ENCODE data around the gene KDM8.

KDM8 gene

DNA sequence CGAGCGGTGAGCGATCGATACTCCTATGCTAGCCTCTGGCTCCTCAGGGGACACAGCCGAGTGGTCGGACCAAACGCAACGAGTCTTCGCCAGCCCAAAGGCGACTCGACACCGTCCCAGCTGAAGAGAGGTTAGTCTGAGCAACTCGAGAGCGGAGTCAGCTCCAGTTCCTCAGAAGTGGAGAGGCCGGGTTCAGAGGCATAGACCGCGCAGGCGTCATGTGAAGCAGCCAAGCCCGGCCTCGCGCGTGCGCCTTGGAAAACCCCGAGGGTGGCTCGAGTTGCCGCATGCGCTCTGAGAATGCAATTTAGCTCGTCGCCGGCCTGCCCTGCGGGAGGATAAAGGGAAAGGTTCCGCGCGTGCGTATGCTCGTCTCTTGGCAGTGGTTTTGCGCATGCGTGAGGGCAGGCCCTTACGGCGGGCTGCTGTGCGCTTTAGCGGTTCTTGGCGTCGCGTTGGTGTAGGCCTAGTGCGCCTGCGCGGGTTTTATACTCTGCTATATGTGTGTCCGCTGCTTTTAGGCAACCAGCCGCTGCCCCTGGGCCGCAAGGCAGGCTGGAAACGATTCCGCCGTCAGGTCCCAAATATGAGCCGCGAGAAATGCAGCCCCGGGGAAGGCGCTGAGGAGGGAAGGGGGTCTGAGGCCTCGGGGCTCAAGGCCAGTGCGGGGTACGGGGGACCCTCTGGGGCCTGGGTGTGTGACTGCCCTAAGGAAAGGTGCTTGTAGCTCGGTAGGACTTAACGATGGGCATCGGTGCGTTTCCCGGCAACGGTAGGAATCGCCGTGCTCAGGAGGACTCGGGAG, at the start of gene KDM8:
Gene KDM8 (plus strand): TSS at position 20 of the 805 bp plus-strand sequence. CDS start 6,598 bp downstream, outside the sequence.
- peak; percentile 99 for DNase-seq (ENCODE audit: low spot score)

- peak; percentile 8 for DNase-seq (ENCODE audit: low spot score)
These were observed 48.4 kb upstream of the KDM8 start for GRCh38 chr16:27154705-27155521.

DNA sequence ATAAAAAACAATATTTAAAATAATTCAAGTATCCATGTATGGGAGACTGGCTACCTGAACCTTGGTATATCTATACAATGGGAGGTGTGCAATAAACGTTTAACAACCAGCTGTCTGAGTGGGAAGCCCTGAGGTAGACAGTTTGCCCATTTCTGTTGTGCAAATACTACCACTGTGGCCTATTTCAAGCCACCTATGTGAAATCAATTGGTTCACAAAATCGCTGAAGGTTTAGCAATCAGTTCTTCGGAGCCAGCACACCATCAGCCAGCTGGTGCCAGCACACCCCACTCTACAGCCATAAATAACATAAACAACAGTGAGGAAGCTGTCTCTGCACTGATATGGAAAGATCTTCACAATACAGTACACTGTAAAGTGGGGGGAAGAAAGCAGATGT, 46.7 kb upstream of the KDM8 start:
- no peak for DNase-seq (ENCODE audit: low spot score)

GRCh38 chr16:27161398-27161797, 41.9 kb upstream of the KDM8 start:
- DNase-seq (ENCODE audit: low spot score): no peak

GRCh38 chr16:27164352-27164751, 39.0 kb upstream of the KDM8 start:
- no peak for DNase-seq (ENCODE audit: low spot score)

DNA sequence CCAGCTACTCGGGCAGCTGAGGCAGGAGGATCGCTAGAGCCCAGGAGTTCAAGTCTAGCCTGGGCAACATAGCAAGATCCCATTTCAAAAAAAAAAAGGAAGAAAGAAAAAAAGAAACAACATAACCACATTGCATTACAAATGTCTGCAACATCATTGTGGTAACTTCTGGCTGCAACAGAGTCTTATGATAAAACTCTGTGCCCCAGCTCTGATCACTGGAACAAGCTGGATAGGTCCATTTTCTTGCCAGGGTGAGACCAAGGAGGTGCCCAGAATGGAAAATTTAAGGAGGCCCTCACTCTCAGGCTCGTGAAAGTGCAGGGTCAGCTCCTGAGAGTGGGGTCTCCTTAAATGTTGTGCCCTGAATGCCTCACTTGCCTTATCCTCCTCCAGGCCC, 37.8 kb upstream of the KDM8 start:
- no peak for DNase-seq (ENCODE audit: low spot score)

DNA sequence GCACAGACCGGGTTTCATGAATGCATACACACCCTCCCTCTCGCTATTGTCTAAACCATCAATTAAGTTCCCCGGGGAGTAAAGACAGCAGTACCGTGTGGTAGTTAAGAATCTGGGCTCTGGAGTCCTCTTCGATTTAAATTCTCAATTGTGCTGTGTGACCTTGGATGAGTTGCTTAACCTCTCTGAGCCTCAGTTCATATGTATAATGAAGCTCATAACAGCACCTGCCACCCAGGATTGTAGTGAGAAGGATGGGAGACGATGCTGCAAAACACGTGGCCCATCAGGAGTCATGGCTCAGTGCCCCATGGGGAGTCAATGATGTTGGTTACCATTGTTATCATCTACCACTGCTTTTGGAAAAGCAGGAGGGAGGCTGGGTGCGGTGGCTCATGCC, 34.5 kb upstream of the KDM8 start:
- no peak for DNase-seq (ENCODE audit: low spot score)

DNA sequence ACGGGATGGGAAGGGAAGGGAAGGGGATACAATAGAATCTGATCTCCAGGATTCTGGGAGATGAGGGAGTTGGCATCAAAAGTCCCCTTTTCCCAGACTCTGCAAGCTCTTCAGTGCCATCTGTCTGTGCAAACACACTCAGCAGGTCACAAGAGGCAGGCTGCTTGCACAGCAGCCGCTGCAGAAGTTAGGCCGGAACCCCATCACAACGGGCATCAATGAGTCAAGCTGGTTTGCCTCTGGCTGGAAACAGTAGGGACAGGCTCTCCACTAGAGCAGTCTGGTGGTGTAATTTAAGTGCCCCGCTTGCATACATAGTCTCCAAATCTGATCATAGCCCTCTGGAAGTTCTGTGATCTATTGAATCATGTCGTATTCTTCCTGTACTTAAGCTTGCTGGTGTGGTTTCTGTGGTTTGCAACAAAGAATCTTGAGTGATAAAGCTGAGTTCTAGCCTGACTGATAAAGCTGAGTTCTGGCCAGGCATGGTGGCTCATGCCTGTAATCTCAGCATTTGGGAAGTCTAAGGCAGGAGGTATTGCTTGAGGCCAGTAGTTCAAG, 33.7 kb upstream of the KDM8 start:
- no peak for DNase-seq (ENCODE audit: low spot score)

DNA sequence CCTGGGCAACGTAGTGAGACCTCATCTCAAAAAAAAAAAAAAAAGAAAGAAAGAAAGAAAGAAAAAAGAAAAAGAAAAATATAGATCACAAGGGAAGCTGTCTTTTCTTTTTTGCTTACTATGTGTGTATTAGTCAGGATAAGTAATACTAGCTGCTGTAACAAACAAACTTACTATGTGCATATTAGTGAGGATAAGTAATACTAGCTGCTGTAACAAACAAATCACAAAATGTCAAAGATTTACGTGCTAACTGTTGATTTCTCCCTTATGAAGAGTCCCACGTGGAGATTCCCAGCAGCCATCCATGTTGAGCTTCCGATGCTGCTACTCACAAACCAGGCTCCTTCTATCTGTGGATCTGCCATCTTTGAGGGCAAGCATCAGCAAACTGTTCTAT, 31.7 kb upstream of the KDM8 start:
- DNase-seq (ENCODE audit: low spot score): no peak

DNA sequence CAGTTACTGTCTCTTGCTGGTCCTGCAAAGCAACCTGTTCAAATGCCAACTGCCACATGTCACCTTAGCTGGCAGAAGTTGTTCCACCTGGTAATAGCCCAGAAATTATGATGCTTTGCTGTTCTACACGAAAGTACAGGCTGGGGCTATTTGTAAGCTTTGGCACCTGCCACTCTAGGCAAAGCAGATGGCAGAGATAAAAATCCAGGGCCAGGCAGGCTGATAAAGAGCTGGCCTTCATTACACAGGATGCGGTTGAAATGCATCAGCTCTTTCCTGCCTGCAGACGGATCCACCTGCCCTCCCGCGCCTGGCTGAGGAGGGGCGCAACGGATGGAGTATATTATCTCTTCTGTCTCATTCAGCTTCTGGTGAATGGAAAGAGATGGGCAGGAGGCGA, 29.3 kb upstream of the KDM8 start:
- DNase-seq (ENCODE audit: low spot score): no peak

DNA sequence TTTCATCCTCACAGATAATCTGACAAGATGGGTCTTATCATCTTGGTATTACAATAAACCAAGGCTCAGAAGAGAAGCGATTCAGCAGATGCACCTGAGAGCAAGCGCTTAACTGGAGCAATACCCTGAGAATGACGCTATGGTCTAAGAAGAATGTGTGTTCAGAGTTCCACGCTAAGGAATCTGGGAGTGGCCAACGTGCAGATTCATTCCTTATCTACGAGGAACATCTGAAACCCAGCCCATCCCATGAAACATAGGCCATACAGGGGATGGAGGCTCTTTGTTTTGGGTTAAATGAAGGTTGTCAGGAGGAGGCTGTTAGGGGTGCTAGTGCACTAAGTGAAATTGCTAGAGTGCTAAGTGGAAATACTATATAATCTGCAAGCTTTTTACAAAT, 28.5 kb upstream of the KDM8 start:
- no peak for DNase-seq (ENCODE audit: low spot score)

- no peak for DNase-seq (ENCODE audit: low spot score)
These were observed 27.4 kb upstream of the KDM8 start for GRCh38 chr16:27175888-27176287.

GRCh38 chr16:27177031-27177774, 26.1 kb upstream of the KDM8 start:
- no peak for DNase-seq (ENCODE audit: low spot score)

DNA sequence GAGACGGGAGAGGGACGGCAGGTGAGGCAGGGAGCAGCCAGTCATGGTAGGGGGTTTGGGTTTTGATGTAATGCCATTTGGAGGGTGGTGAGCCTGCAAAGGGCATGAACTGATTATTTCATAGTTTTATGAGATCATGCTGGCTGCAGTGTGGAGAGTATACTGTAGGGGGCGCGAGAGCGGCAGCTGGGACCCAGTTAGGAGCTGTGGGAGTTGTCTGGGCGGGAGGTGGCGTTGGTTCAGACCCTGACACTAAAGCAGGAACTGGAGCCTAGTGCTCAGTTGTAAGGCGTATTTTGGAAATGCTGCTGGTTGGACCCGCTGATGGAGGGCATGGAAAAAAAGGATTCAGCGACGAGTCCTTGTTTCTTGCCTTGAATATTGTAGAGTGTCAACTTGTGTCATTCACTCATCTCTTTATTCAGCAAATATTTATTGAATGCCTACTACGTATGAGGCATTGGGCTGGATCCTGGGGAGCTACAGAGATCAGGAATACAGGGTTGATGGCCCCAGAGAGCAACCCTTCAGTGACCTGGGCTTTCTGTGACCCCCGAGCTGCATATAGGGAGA, 23.7 kb upstream of the KDM8 start:
- peak; percentile 32 for DNase-seq (ENCODE audit: low spot score)

DNA sequence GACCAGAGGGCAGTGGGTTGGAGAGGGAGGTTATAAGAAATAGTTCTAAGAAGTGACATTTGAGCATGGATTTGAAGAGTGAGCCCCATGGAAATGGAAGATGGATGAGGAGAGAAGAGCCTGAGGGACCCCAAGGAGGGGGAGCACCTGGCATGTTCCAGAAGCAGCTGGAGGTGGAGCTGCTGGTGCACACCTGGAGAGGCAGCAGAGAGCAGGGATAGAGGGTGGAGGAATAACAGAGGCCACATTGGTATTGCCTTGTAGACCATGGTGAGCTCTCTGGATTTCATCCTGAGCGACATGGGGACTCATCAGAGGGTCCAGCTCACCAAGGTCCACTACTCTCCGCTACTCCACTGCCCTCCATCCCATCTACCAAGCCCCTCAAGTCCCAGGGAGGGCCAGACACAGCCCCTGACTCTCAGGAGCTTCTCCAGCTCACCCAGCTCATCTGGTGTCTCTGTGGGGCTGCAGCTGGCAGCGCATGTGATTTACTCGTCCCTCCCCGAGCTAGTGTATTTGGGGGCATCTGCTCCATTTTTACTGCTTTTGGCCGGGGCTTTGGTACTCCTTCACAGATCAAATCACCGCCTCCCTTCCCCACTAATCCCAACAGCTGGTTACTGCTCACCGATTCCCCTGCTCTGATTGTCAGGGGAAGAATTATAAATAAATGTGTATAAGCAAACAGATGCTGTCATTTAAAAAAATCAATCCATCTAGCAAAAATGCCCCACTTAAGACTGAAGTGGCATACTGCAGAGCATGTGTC, 22.1 kb upstream of the KDM8 start:
- no peak for DNase-seq (ENCODE audit: low spot score)

GRCh38 chr16:27182906-27183405, 20.4 kb upstream of the KDM8 start:
- no peak for DNase-seq (ENCODE audit: low spot score)

DNA sequence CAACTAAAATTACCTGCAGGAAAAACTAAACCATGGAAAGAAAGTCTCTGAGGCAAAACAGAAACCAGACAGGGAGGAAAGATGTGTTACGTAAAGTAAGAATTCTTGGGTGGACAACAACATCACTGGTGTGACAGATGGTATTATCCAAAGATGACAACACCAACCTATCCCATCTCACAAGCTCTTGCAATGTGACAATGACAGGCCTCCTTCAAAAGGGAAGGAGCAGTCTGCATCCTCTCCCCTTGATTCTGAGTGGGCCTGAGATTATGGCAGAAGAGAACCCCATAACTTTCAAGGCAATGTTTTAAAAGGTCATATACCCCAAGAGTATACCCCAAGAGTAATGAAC, 17.6 kb upstream of the KDM8 start:
- DNase-seq (ENCODE audit: low spot score): no peak

DNA sequence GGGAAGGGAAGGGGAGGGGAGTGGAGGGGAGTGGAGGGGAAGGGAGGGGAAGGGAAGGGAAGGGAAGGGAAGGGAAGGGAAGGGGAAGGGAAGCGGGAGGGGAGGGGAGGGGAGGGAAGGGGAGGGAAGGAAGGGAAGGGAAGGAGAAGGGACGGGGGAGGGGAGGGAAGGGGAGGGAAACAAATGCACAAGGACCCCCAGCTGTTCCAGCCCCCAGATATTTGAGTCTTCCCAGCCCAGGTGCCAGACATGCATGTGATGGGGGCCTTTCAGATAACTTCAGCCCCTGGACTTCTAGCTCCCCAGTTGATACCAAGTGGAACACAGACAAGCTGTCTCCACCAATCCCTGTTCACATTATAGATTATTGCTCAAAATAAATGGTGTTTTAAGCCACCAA, 14.7 kb upstream of the KDM8 start:
- no peak for DNase-seq (ENCODE audit: low spot score)

- no peak for DNase-seq (ENCODE audit: low spot score)
These were observed 13.9 kb upstream of the KDM8 start for GRCh38 chr16:27189335-27189972.

DNA sequence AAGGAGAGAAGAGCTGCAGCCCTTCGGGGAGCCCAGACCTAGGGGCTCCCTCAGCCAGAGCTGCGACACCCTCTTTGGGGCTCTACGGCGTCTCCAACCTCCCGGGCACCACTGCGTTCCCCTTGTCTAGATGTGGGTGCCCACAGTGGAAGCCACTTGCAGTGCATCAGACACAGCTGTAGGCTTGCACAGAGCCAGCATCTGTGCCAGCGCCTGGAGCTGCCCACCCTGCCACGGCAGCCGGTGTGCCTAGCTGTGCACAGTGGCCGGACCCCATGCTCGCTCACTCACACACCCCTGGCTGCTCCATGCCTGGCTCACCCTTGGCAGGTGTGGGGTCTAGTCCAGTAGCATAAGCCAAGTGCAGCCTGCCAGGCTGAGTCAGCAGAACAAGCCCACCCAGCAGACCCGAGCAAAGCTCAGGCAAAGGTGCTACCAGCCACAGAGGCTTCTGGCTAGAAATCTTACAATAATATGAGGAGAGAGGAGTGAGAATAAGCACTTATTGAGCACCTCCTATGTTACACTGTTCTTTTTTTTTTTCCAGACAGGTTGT, 12.9 kb upstream of the KDM8 start:
- no peak for DNase-seq (ENCODE audit: low spot score)
